Psoas muscle (tissue), 8 donors: ENCODE measurements around the gene DDX24. TPM values are rescaled to one million over a fixed set of nuclear protein-coding genes. Genes with fewer than 3 reads are reported as not detected.

ENCODE experiments used
- ATAC-seq, 4 donors: fragments of 200-7000 bp; cut with Tn5 transposase; one replicate each; pipeline ENCODE4 v1.9.1; 2020; ENCODE audit warnings: moderate library complexity in 3 of 4, mild to moderate bottlenecking in 2 of 4
- DNase-seq, 2 donors: peaks; one replicate each; pipeline ENCODE4 v3.0.0-alpha.2; 2020
- H3K27ac ChIP-seq: fragments of 200-600 bp; one replicate; pipeline ENCODE4 v1.8.0; 2022
- H3K27me3 ChIP-seq, 3 donors: fragments of 200-600 bp in 1 of 3; one replicate each; pipeline versions ENCODE4 v1.6.1 to v1.8.0; 2013 to 2022; ENCODE audit warnings: low read length in 2 of 3, mild to moderate bottlenecking in 2 of 3, moderate library complexity in 1 of 3; ENCODE audit not compliant: insufficient read depth in 3 of 3
- H3K36me3 ChIP-seq, 2 donors: fragments of 200-600 bp in 1 of 2; one replicate each; pipeline versions ENCODE4 v1.6.1 to v1.8.0; 2013 to 2022; ENCODE audit warnings: low read depth in 1 of 2, mild to moderate bottlenecking in 1 of 2, moderate library complexity in 1 of 2; ENCODE audit not compliant: insufficient read depth in 1 of 2
- H3K4me1 ChIP-seq: fragments of 200-600 bp; one replicate; pipeline ENCODE4 v1.8.0; 2022
- H3K4me3 ChIP-seq: fragments of 200-600 bp; one replicate; pipeline ENCODE4 v1.8.0; 2022; ENCODE audit warnings: mild to moderate bottlenecking
- H3K9me3 ChIP-seq: fragments of 200-600 bp; one replicate; pipeline ENCODE4 v1.8.0; 2022
- WGBS, 3 donors: extraction: QIAGEN DNeasy Blood & Tissue Kit; methylation state at CpG; one replicate each; pipeline versions ENCODE4 v1.1.6 to v1.1.7; 2013; 5-methylcytosine and 5-hydroxymethylcytosine counted together
- intact Hi-C, 2 donors: fragments of 100-400 bp; cut with DNase I; formaldehyde crosslinking; loops; one replicate each; pipeline versions ENCODE4 v1.11.0 to v1.14.2; 2022
- polyA plus RNA-seq, 3 donors: library from polyadenylated mRNA; stranded (reverse); fragments of 200-250 nt; gene quantifications; one replicate each; pipeline ENCODE4 v1.2.3, GENCODE V29; 2013
- total RNA-seq, 4 donors: library from RNA; stranded (reverse); fragmentation: NEBNext Ultra II Directional in 2 of 4; extraction: Animal tissue kit (Norgen Biotek cat#: 25700) in 2 of 4; gene quantifications; one replicate each; pipeline versions ENCODE4 v1.2.1 to v1.2.4, GENCODE V29; 2021 to 2023
- TF ChIP-seq, protein P1 (sequence below): fragments of 200-600 bp; IDR thresholded peaks from one replicate; pipeline ENCODE4 v1.8.0; 2022; ENCODE audit warnings: antibody characterized with exemption
- donor health status: healthy with polysubstance abuse.
- donor health status: DM: no; HTN: no; CAD: no; lungs with moderate emphysema.
- donor health status: Bipolar disorder and iron deficiency.
- donor health status: healthy.
- donor health status: DM: yes; HTN: yes; CAD: no.
- donor health status: DM: no; HTN: no; CAD: no.
- donor health status: DM: no; HTN: no; CAD: no.
- donor health status: DM: yes; HTN: yes; CAD: no.

The DDX24 gene
- total and polyA plus RNA-seq, 7 donors = 66.5 to 190 (median 145) TPM

- peak in 2 of 4 donors; percentile 7 to 8 for ATAC-seq
- H3K36me3 ChIP-seq = peaks cover 0 to 4% of the 10 kb centered on the region in 2 donors
- H3K9me3 ChIP-seq = no peaks in the 10 kb centered on the region
- intact Hi-C loops = loop anchor here in 1 of 2 donors (5.0 kb wide), 1 partner anchor 59 kb away; no protein-coding TSS in a partner anchor
- 26 to 57% (median 38%) methylated on average over 13 of the region's 13 CpGs for WGBS, 3 donors
- H3K4me3 ChIP-seq = no peak overlapping the region
- TF ChIP-seq, protein P1, sequence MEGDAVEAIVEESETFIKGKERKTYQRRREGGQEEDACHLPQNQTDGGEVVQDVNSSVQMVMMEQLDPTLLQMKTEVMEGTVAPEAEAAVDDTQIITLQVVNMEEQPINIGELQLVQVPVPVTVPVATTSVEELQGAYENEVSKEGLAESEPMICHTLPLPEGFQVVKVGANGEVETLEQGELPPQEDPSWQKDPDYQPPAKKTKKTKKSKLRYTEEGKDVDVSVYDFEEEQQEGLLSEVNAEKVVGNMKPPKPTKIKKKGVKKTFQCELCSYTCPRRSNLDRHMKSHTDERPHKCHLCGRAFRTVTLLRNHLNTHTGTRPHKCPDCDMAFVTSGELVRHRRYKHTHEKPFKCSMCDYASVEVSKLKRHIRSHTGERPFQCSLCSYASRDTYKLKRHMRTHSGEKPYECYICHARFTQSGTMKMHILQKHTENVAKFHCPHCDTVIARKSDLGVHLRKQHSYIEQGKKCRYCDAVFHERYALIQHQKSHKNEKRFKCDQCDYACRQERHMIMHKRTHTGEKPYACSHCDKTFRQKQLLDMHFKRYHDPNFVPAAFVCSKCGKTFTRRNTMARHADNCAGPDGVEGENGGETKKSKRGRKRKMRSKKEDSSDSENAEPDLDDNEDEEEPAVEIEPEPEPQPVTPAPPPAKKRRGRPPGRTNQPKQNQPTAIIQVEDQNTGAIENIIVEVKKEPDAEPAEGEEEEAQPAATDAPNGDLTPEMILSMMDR = no peak
- peak overlapping the region; percentile 68 for H3K27ac ChIP-seq
- H3K4me1 ChIP-seq = peaks cover 38% of the 10 kb centered on the region
- DNase-seq = no peak
- H3K27me3 ChIP-seq = no peaks in the 10 kb centered on the region
Measured at GRCh38 chr14:94001016-94001415, 80.0 kb downstream of the DDX24 start.

DNA sequence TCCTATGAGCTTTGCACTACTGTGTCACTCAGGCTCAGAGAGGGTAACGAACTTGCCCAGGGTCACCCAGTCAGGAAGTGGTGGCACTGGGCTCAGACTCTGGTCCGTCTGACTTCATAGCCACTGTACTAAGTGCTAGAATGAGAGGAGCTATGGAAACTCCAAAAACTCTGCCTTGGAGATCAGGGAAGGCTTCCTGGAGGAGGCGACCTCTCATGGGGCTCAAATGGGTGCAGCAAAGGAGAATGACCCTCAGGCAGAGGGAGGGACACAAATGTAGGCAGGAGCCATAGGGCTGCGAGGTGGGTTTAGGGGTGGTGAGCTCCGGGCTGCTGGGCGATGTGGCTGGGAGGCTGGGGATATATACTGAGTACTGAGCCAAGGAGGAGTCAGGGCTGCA lies 80.7 kb downstream of the DDX24 start:
- TF ChIP-seq, protein P1 = no peak
- no peaks in the 10 kb centered on the region for H3K9me3 ChIP-seq
- ATAC-seq = no peak
- H3K27ac ChIP-seq = no peak overlapping the region
- intact Hi-C loops = loop anchor here in 1 of 2 donors (5.0 kb wide), 1 partner anchor 58 kb away; no protein-coding TSS in a partner anchor
- WGBS, 3 donors = 85 to 91% (median 88%) methylated on average over 6 of the region's 6 CpGs
- H3K4me1 ChIP-seq = peaks cover 45% of the 10 kb centered on the region
- no peak overlapping the region for H3K4me3 ChIP-seq
- H3K36me3 ChIP-seq = peaks cover 0 to 4% of the 10 kb centered on the region in 2 donors
- H3K27me3 ChIP-seq = no peaks in the 10 kb centered on the region
- DNase-seq = peak in 1 of 2 donors; percentile 36

- H3K9me3 ChIP-seq = no peaks in the 10 kb centered on the region
- ATAC-seq (no peak), DNase-seq (peak in 1 of 2 donors; percentile 17)
- no peak overlapping the region for H3K4me3 ChIP-seq
- WGBS, 3 donors = 69 to 77% (median 77%) methylated on average over 8 of the region's 8 CpGs
- H3K36me3 ChIP-seq = no peaks in the 10 kb centered on the region
- intact Hi-C loops = loop anchor here in 1 of 2 donors (5.0 kb wide), 1 partner anchor 42 kb away; no protein-coding TSS in a partner anchor
- peaks cover 47% of the 10 kb centered on the region for H3K4me1 ChIP-seq
- H3K27me3 ChIP-seq = no peaks in the 10 kb centered on the region
- H3K27ac ChIP-seq = peak overlapping the region; percentile 93
- TF ChIP-seq, protein P1 = peak; percentile 9
Measured at GRCh38 chr14:93999573-93999972, 81.4 kb downstream of the DDX24 start.

DNA sequence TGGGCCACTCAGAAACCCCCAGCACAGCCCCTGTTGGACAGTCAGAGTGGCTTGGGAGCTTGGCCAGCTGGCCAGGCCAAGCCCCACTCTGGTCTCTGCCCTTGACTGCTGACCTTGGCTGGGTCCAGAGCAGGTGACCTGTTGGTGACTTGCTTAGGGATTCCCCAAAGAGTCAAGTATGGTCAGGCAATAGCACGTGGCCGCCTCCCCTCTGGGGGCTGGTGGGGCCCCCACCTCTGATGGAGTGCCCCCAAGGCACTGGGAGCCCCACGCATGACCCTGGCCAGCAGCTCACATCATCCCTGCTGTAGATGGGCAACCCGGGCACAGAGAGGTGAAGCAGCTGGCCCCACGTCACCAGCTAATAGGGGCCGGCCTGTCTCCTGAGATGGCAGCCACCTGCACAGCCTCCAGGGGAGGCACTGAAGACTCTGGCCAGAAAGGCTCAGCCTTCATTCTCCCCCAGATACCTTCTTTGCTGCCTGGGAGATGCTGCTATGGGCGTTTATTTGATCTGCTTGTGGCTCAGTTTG lies 82.1 kb downstream of the DDX24 start:
- Histone ChIP-seq H3K27ac (peak overlapping the region; percentile 93), H3K4me3 (no peak overlapping the region), H3K9me3 (no peaks in the 10 kb centered on the region), H3K27me3 (no peaks in the 10 kb centered on the region), H3K36me3 (no peaks in the 10 kb centered on the region), H3K4me1 (peaks cover 48% of the 10 kb centered on the region)
- intact Hi-C loops = loop anchor here in 1 of 2 donors (5.0 kb wide), 1 partner anchor 42 kb away; no protein-coding TSS in a partner anchor
- peak in 1 of 2 donors; percentile 57 for DNase-seq
- WGBS, 3 donors = 65 to 74% (median 68%) methylated on average over 7 of the region's 7 CpGs
- ATAC-seq = no peak
- TF ChIP-seq, protein P1 = no peak

Other genes with a start within 250 kb of the DDX24 start
- gene FAM181A, start 153.9 kb downstream of the DDX24 start, total RNA-seq = not detected
- gene FAM181A, start 153.9 kb downstream of the DDX24 start, polyA plus RNA-seq = under 1 TPM in 2 of 3 donors, not detected in 1; 0.14 to 0.32 TPM
- 100 to 1,000 TPM; 148 to 443 (median 252) TPM for gene ASB2, start 104.6 kb downstream of the DDX24 start, total RNA-seq
- gene ASB2, start 104.6 kb downstream of the DDX24 start, polyA plus RNA-seq = 100 to 1,000 TPM in 2 of 3 donors, 10 to 100 TPM in 1; 41.2 to 460 (median 217) TPM
- gene CCDC197, start 83.9 kb downstream of the DDX24 start, total RNA-seq = 1 to 10 TPM in 3 of 4 donors, under 1 TPM in 1; 0.71 to 3.9 (median 2.2) TPM
- gene CCDC197, start 83.9 kb downstream of the DDX24 start, polyA plus RNA-seq = under 1 TPM; 0.04 to 0.69 (median 0.61) TPM
- gene OTUB2, start 54.9 kb downstream of the DDX24 start, total RNA-seq = under 1 TPM; 0.06 to 0.15 (median 0.10) TPM
- gene OTUB2, start 54.9 kb downstream of the DDX24 start, polyA plus RNA-seq = under 1 TPM; 0.04 to 0.96 (median 0.09) TPM
- gene IFI27L1, start 108 bp upstream of the DDX24 start, total RNA-seq = 10 to 100 TPM in 1 of 4 donors, 1 to 10 TPM in 3; 6.5 to 14.4 (median 7.8) TPM
- gene IFI27L1, start 108 bp upstream of the DDX24 start, polyA plus RNA-seq = 10 to 100 TPM; 10.4 to 15.0 (median 10.6) TPM
- 100 to 1,000 TPM in 1 of 4 donors, 10 to 100 TPM in 3; 52.8 to 119 (median 82.2) TPM for gene IFI27, start 29.5 kb upstream of the DDX24 start, total RNA-seq
- 100 to 1,000 TPM in 2 of 3 donors, 10 to 100 TPM in 1; 93.5 to 229 (median 208) TPM for gene IFI27, start 29.5 kb upstream of the DDX24 start, polyA plus RNA-seq
- gene IFI27L2, start 48.4 kb upstream of the DDX24 start, total RNA-seq = 1 to 10 TPM; 5.3 to 6.9 (median 6.2) TPM
- 10 to 100 TPM in 2 of 3 donors, 1 to 10 TPM in 1; 4.9 to 12.5 (median 12.2) TPM for gene IFI27L2, start 48.4 kb upstream of the DDX24 start, polyA plus RNA-seq
- gene PPP4R4, start 93.1 kb upstream of the DDX24 start, total RNA-seq = under 1 TPM in 3 of 4 donors, not detected in 1; 0.13 to 0.73 (median 0.49) TPM
- gene PPP4R4, start 93.1 kb upstream of the DDX24 start, polyA plus RNA-seq = under 1 TPM; 0.01 to 0.25 (median 0.09) TPM
- not detected for gene SERPINA10, start 212.1 kb upstream of the DDX24 start, total RNA-seq
- not detected for gene SERPINA10, start 212.1 kb upstream of the DDX24 start, polyA plus RNA-seq
- gene SERPINA6, start 242.1 kb upstream of the DDX24 start, total RNA-seq = not detected
- gene SERPINA6, start 242.1 kb upstream of the DDX24 start, polyA plus RNA-seq = not detected